GM12874 (cell line): ENCODE measurements around the gene COQ3.

Source experiments
- TF ChIP-seq, protein P1 (sequence below): IDR thresholded peaks from 2 replicates; pipeline ENCODE4 v1.5.1; 2011; ENCODE audit warnings: low read depth, mild to moderate bottlenecking, control low read depth, low read length, moderate library complexity; ENCODE audit not compliant: insufficient read depth

Gene COQ3

DNA sequence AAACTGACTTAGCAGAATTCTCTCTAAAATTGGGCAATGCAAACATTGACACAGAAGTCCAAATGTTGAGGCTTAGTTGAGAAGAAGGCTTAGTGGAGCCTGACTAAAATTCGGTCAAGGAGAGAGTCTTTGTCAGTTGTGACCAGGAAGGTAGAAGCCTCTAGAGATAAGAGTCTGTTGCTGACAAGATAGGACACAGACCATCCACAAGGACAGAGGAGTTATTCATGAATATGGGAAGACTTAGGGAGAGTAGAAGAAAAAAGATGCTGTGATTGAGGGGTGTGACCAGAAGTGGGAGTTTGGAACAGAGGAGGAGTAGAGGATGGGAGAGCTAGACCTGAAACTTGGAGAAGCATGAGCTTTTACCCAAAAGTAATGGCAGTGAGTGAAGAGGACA, 37.4 kb downstream of the COQ3 start:
- TF ChIP-seq, protein P1, sequence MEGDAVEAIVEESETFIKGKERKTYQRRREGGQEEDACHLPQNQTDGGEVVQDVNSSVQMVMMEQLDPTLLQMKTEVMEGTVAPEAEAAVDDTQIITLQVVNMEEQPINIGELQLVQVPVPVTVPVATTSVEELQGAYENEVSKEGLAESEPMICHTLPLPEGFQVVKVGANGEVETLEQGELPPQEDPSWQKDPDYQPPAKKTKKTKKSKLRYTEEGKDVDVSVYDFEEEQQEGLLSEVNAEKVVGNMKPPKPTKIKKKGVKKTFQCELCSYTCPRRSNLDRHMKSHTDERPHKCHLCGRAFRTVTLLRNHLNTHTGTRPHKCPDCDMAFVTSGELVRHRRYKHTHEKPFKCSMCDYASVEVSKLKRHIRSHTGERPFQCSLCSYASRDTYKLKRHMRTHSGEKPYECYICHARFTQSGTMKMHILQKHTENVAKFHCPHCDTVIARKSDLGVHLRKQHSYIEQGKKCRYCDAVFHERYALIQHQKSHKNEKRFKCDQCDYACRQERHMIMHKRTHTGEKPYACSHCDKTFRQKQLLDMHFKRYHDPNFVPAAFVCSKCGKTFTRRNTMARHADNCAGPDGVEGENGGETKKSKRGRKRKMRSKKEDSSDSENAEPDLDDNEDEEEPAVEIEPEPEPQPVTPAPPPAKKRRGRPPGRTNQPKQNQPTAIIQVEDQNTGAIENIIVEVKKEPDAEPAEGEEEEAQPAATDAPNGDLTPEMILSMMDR: no peak

DNA sequence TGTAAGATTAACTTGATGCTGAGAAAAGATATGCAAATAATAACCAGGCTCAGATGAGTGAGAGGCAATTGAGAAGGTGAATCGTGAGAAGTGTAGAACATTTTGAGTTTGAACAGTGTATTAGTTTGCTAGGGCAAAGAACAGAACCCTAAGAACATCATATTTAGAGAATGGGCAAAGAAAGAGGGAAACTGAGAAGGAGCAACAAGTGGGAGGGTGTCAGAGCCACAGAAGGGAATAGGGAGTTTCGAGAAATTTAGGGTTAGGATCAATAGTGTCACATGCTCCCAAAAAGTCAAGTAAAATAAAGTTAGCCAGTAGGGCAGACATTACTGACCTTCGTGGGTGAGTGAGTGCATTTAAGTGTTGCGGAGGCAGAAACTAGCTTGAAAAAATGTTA, 39.0 kb downstream of the COQ3 start:
- TF ChIP-seq, protein P1: no peak

GRCh38 chr6:99353126-99353525, 40.9 kb downstream of the COQ3 start:
- TF ChIP-seq, protein P1: no peak

DNA sequence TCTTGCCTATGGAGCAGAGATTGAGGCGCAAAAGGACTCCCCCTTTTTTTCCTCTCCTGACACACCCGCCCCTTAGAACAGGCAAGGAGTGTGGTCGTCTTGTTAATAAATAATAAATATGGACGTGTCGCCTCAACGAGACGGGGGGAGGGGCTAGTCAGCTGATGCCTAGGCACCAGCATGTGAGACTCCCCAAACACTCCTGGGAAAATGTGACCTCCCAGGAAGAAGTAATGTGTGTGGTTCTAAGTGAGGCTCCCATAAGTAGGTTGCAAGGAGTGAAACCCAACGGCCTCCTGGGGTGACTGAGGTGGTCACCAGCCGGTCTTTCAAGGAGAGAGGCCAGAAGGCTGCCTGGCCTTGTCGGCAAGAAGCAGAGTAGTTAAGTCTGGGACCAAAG, 43.4 kb downstream of the COQ3 start:
- TF ChIP-seq, protein P1: no peak

GRCh38 chr6:99349171-99350141, 44.5 kb downstream of the COQ3 start, which contains the start of gene FAXC:
FAXC (minus strand) TSS chr6:99349674; CDS start chr6:99349372, 302 bp downstream.
- TF ChIP-seq, protein P1: no peak

DNA sequence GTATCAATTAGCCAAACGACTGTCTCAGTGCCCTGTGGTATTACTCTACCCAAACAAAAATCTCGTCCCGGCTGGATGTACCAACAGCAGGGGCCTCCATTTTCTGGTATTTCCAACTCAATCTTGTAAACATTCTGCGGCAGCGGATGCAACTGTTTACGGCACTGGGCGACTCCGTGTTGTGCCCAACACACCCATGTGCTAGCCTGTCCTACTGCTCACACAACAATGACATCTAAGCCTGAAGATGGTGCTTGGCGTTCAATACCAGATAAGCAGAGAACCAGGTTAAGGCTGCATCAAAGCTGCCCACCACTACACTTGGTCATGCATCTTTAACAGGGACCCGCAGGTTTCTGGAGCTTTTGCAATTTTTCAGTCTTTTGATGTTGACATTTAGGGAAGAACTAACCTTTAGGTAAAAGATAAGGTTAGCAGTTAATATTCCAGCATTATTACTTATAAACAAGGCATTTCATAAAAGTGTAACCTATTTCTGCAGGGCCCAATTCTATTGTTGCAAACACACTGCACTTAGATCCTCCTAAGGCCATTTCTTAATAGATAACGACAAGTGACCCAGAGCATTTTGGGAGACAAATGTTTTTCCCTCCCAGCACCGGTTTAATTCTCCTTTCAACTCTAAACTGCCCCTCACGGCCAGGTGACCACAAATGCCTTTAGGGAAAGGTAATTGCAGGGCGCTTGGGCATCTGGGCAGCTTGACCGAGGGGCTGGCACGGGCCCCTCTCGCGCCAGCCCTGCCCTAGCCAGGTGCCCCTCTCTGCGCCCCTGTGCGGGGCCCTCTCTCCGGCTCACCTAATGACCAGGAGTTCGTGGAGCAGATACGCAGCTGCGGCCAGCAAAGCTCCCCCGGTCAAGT, 45.5 kb downstream of the COQ3 start:
- TF ChIP-seq, protein P1: no peak

- TF ChIP-seq, protein P1: no peak
Measured at GRCh38 chr6:99347804-99348203, 46.2 kb downstream of the COQ3 start.
